Measurements from ENCODE around the gene SETD5.

The SETD5 gene

GRCh38 chr3:9409981-9410854, 12.8 kb downstream of the SETD5 start:
- no peak for DNase-seq

DNA sequence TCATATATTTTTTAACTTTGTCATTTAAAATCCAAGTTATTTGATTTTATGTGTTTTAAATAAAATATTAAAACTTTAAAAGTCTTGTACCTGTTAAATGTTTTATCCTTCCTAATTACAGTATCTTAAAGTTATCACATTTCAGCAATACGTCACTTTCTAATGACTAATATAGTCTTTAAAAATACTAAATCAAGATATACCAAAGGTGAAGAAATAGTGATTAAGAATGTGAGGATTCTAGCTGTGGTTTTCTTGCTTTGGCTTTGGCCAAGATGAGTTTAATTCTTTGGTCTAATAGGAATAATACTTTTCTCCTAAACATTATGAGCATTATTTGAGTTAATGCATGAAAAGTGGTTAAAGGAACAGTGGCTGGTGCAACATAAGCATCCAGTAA, 13.9 kb downstream of the SETD5 start:
- DNase-seq: no peak

- DNase-seq: no peak
Observed at GRCh38 chr3:9412293-9412692, 14.9 kb downstream of the SETD5 start.

GRCh38 chr3:9414826-9415225, 17.4 kb downstream of the SETD5 start:
- DNase-seq: no peak

- no peak for DNase-seq
Observed at GRCh38 chr3:9415485-9416138, 18.2 kb downstream of the SETD5 start.

- DNase-seq: no peak
Observed at GRCh38 chr3:9416139-9416780, 18.8 kb downstream of the SETD5 start.

DNA sequence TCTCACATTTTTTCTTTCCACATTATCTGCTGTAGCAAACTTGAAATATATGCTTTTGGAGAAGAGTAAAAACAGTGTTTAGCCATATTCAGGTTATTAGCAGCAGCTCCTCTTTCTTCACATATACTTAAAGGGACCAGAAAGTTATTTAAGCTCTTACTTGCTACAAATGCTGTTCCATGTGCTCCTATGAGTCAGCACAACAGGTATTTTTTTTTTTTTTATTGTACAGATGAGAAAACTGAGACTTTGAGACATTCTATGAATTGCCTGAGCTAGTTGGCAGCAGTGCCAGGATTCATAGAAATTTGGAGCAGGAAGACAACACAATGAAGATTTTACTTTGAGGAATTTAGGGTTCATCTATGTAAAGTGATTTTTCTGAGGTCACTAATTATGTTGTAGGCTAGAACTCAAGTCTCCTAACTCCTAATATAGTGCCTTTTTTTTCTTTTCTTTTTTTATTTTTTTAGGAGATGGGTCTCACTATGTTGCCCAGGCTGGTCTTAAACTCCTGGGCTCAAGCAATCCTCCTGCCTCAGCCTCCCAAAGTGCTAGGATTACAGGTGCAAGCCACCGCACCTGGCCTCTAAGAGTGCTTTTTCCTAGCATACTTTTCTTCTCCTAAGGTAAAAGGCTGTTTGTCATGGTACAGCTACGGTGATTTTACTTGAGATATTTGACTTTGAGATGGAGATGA, 23.6 kb downstream of the SETD5 start:
- no peak for DNase-seq

DNA sequence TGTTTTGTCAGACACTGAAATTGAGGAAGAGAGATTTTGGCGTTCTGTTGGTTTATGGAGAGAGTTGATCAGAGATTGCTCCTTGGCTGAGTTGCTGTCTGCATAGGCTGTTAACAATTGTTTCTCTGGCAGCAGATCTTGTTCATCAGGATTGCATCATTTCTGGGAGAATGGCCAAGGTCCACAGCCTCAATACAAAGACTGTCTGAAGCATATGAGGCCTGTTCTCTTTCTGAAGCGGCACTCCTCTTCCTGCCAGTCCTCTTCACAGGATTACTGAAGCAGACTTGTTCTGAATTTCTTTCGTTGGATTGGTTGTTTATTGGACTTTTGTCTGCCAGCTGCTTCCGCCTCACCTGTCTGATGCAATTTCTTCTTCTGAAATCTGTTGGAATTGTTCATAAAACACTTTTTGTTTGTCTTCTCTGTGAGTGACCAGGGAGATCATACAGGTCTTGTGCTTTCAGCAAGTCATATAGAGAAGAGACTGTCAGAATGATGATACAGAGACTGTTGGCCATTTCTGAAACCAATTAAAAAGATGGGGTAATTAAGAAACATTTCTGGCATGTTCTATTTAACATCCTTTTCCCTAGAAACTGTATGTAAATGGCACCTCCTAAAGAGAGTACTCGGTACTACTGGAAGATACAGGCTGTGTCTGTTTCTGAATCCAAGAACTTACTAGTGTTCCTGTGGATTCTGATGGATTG, 25.5 kb downstream of the SETD5 start:
- no peak for DNase-seq

GRCh38 chr3:9428411-9428810, 31.0 kb downstream of the SETD5 start:
- no peak for DNase-seq

DNA sequence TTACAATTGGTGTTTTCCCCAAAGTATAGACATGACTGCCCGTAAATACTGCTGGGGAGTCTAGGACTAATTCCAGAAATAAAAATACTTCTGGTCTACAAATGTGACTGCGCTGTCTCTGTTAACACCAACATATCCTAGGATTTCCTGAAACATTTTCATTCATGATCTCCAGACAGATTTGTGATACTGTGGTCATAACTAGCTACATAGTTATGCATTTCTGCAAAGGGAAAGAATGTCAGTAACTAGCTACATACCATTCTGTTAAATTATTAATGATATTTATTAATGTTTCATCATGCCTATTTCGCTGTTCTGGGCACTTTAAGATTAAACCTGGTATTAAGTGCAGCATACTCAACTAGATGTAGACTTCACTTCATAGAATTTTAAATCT, 33.3 kb downstream of the SETD5 start:
- no peak for DNase-seq

GRCh38 chr3:9433627-9434521, 36.5 kb downstream of the SETD5 start:
- DNase-seq: no peak

- no peak for DNase-seq
Observed at GRCh38 chr3:9435316-9435715, 37.9 kb downstream of the SETD5 start.

DNA sequence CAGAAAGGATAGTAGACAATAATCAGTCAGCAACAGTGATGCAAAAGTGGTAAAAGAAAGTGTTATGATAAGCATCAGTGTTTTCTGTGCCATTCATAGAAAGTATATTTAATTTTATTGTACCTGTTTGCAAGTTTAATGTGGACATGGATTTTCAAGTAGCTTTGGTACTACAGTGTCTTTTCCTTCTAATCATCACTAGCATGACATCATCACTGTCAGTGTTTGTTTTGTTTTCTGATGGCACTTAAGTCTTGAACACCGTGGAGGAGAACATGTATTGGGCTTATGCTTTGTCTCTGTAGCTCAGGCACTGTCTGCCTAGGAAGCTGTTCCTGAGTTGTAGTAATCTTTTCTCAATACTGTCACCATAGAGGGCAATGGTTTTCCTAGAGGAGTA, 41.9 kb downstream of the SETD5 start:
- DNase-seq: no peak

- no peak for DNase-seq
Observed at GRCh38 chr3:9441501-9442221, 44.2 kb downstream of the SETD5 start.

- no peak for DNase-seq
Observed at GRCh38 chr3:9448071-9448470, 50.7 kb downstream of the SETD5 start.

DNA sequence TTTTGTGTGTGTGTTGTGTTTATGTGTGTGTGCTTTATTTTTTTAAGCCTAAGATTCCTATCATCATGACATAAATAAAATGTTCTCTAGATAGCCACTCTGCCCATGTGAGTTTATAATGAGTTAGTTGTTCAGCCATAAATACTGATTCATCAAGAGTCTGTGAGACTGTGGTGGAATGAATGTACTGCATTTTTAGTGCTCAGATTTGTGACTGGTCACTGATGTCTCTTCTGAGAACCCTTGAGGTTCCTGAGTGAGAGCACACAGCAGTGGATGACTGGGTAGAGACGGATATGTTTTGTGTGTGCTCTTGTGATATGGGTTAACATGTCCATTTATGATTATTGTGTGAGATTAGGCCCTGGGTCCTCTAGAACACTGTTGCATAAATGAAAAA, 51.2 kb downstream of the SETD5 start:
- no peak for DNase-seq

DNA sequence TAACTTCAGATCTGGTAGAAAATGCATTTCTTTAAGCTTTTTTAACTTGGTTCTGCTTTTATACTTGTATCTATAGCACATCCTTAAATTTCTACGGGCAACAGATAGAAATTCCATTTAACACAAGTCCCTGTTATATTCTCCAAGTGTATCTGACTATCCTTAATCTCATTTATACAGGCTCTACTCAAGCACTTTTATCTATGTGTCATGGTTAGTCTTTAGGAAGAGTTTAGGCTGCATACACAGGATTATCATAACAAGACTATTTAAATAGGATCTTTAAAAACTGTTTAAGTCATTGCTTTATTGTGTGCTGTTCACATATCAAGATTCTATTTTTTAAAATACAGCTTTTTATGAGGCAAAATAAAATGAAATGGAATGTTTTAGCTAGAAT, 52.7 kb downstream of the SETD5 start:
- no peak for DNase-seq

DNA sequence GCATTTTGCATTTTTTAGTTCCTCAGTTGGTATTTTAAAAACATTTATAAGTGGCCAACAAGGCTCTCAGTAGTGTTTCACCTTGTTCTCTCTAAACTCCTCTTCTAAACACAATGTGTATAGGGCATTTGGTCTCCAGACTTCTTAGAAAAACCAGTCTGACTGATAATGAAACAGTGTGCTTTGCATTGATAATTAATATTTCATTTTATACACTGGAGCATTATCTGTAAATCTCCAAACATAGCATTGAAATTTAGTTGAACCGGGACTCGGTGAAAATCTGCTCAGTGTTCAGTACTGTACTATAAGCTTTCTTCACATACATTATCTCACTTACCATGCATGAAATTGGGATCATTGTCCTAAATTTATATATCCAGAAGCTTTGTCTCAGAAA, 53.6 kb downstream of the SETD5 start:
- DNase-seq: no peak

GRCh38 chr3:9452417-9452816, 55.0 kb downstream of the SETD5 start:
- DNase-seq: no peak

DNA sequence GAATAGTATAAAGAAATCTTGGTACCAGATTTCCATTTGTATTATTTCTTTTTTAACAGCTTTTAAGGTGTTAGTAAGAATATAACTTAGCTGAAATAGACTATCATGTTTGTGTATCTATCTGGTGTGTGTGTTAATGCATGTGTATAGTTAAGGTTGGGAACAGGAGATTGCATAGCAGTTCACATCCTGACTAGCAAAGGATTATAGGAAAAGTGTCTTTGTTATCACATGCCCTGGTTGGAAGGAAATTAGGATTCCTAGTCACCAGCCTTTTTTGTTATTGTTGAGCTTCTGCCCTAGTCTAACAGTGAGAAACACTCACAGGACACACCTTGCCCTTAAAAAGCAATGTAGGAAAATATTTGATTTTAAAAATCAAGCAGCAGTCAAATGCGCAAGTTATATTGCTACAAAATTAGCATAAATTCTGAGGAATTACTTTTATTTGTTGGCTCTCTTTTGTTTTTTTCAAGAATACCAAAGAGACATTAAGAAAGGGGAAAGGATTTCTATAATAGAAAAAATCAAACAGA, 58.2 kb downstream of the SETD5 start:
- DNase-seq: no peak

GRCh38 chr3:9467451-9467850, 70.0 kb downstream of the SETD5 start:
- DNase-seq: no peak
